Measurements from ENCODE around the gene NFYA.

Gene NFYA

GRCh38 chr6:41122373-41122772 is 49.6 kb downstream of the NFYA start:
- no peak for DNase-seq

- no peak for DNase-seq
These were observed 50.1 kb downstream of the NFYA start for GRCh38 chr6:41122918-41123317.

- no peak for DNase-seq
These were observed 52.5 kb downstream of the NFYA start for GRCh38 chr6:41125282-41125681.

GRCh38 chr6:41132254-41132653 is 59.5 kb downstream of the NFYA start:
- no peak for DNase-seq

- no peak for DNase-seq
These were observed 62.5 kb downstream of the NFYA start for GRCh38 chr6:41135062-41135832.

- DNase-seq = no peak
These were observed 64.1 kb downstream of the NFYA start for GRCh38 chr6:41136911-41137310.

- DNase-seq = no peak
These were observed 75.1 kb downstream of the NFYA start for GRCh38 chr6:41147917-41148316.
